Measurements from ENCODE around the gene MPG. TPM values are rescaled to one million over a fixed set of nuclear protein-coding genes. Genes with fewer than 3 reads are reported as not detected.

MPG gene
- total RNA-seq, 3 donors from 2014 or later (not counting 1 experiment from before 2014, with no cell fraction given) = 29.9 to 34.3 (median 31.5) TPM

GRCh38 chr16:96935-97381 is 18.9 kb downstream of the MPG start:
- ATAC-seq = peak; percentile 100
- Mint-ChIP-seq H3K36me3 (no peaks in the 10 kb centered on the region), H3K9me3 (no peaks in the 10 kb centered on the region), H3K4me3 (no peak overlapping the region), H3K4me1 (peaks cover 0 to 18% of the 10 kb centered on the region in 2 donors), H3K27me3 (ENCODE audit: low read depth in 2 of 2) (no peaks in the 10 kb centered on the region), H3K27ac (peak overlapping the region in 1 of 2 donors; percentile 20)
- peak; percentile 91 to 95 for DNase-seq
- Histone ChIP-seq H3K27me3 (ENCODE audit: control insufficient read depth, insufficient read depth, low read length) (no peaks in the 10 kb centered on the region), H3K36me3 (ENCODE audit: control insufficient read depth, insufficient read depth, low read length) (peaks cover 23% of the 10 kb centered on the region), H3K4me1 (ENCODE audit: control insufficient read depth, insufficient read depth, low read length) (peaks cover 8% of the 10 kb centered on the region), H3K9me3 (ENCODE audit: control insufficient read depth, insufficient read depth, low read length) (no peaks in the 10 kb centered on the region), H3K27ac (ENCODE audit: low read length) (no peak overlapping the region), H3K4me3 (ENCODE audit: low read length) (no peak overlapping the region)
- TF ChIP-seq CTCF (IDR thresholded peaks at IDR 0.05) = peak; percentile 99
- WGBS (ENCODE audit: insufficient coverage) = 12% methylated on average over 11 of the region's 11 CpGs
- intact Hi-C loops (cut with micrococcal nuclease) = loop anchor here (1.0 kb wide), 1 partner anchor 32 kb away; no protein-coding TSS in a partner anchor

GRCh38 chr16:97822-98221 is 19.8 kb downstream of the MPG start:
- H3K4me1 Mint-ChIP-seq = peaks cover 0 to 18% of the 10 kb centered on the region in 2 donors
- no peak for DNase-seq
- H3K27me3 Mint-ChIP-seq (ENCODE audit: low read depth in 2 of 2) = no peaks in the 10 kb centered on the region
- H3K36me3 Mint-ChIP-seq = no peaks in the 10 kb centered on the region
- Histone ChIP-seq H3K36me3 (ENCODE audit: control insufficient read depth, insufficient read depth, low read length) (peaks cover 20% of the 10 kb centered on the region), H3K4me3 (ENCODE audit: low read length) (no peak overlapping the region), H3K27ac (ENCODE audit: low read length) (no peak overlapping the region), H3K9me3 (ENCODE audit: control insufficient read depth, insufficient read depth, low read length) (no peaks in the 10 kb centered on the region), H3K4me1 (ENCODE audit: control insufficient read depth, insufficient read depth, low read length) (peaks cover 8% of the 10 kb centered on the region), H3K27me3 (ENCODE audit: control insufficient read depth, insufficient read depth, low read length) (no peaks in the 10 kb centered on the region)
- no peak for TF ChIP-seq CTCF (IDR thresholded peaks at IDR 0.05)
- H3K4me3 Mint-ChIP-seq = no peak overlapping the region
- intact Hi-C loops (cut with micrococcal nuclease) = loop anchor here (1.0 kb wide), 1 partner anchor 33 kb away; no protein-coding TSS in a partner anchor
- H3K9me3 Mint-ChIP-seq = no peaks in the 10 kb centered on the region
- 96% methylated on average over 8 of the region's 8 CpGs for WGBS (ENCODE audit: insufficient coverage)
- no peak overlapping the region for H3K27ac Mint-ChIP-seq
- ATAC-seq = no peak

GRCh38 chr16:100989-101388 is 23.0 kb downstream of the MPG start:
- TF ChIP-seq CTCF (IDR thresholded peaks at IDR 0.05) = no peak
- Histone ChIP-seq H3K27ac (ENCODE audit: low read length) (no peak overlapping the region), H3K4me3 (ENCODE audit: low read length) (no peak overlapping the region), H3K9me3 (ENCODE audit: control insufficient read depth, insufficient read depth, low read length) (no peaks in the 10 kb centered on the region), H3K4me1 (ENCODE audit: control insufficient read depth, insufficient read depth, low read length) (peaks cover 8% of the 10 kb centered on the region), H3K36me3 (ENCODE audit: control insufficient read depth, insufficient read depth, low read length) (peaks cover 23% of the 10 kb centered on the region), H3K27me3 (ENCODE audit: control insufficient read depth, insufficient read depth, low read length) (no peaks in the 10 kb centered on the region)
- peaks cover 0 to 18% of the 10 kb centered on the region in 2 donors for H3K4me1 Mint-ChIP-seq
- H3K4me3 Mint-ChIP-seq = no peak overlapping the region
- 94% methylated on average over 5 of the region's 5 CpGs for WGBS (ENCODE audit: insufficient coverage)
- ATAC-seq = no peak
- no peaks in the 10 kb centered on the region for H3K36me3 Mint-ChIP-seq
- DNase-seq = no peak
- no peaks in the 10 kb centered on the region for H3K9me3 Mint-ChIP-seq
- no peaks in the 10 kb centered on the region for H3K27me3 Mint-ChIP-seq (ENCODE audit: low read depth in 2 of 2)
- intact Hi-C loops (cut with micrococcal nuclease) = no loop called here
- H3K27ac Mint-ChIP-seq = no peak overlapping the region

GRCh38 chr16:101586-101985 is 23.6 kb downstream of the MPG start:
- TF ChIP-seq CTCF (IDR thresholded peaks at IDR 0.05) = no peak
- DNase-seq (no peak), ATAC-seq (no peak)
- Mint-ChIP-seq H3K36me3 (no peaks in the 10 kb centered on the region), H3K9me3 (no peaks in the 10 kb centered on the region), H3K4me1 (peaks cover 0 to 18% of the 10 kb centered on the region in 2 donors), H3K27ac (no peak overlapping the region), H3K4me3 (no peak overlapping the region), H3K27me3 (ENCODE audit: low read depth in 2 of 2) (no peaks in the 10 kb centered on the region)
- Histone ChIP-seq H3K4me1 (ENCODE audit: control insufficient read depth, insufficient read depth, low read length) (peaks cover 8% of the 10 kb centered on the region), H3K27ac (ENCODE audit: low read length) (no peak overlapping the region), H3K27me3 (ENCODE audit: control insufficient read depth, insufficient read depth, low read length) (no peaks in the 10 kb centered on the region), H3K9me3 (ENCODE audit: control insufficient read depth, insufficient read depth, low read length) (no peaks in the 10 kb centered on the region), H3K4me3 (ENCODE audit: low read length) (no peak overlapping the region), H3K36me3 (ENCODE audit: control insufficient read depth, insufficient read depth, low read length) (peaks cover 22% of the 10 kb centered on the region)
- 91% methylated on average over 6 of the region's 6 CpGs for WGBS (ENCODE audit: insufficient coverage)
- intact Hi-C loops (cut with micrococcal nuclease) = no loop called here
